Heart right ventricle (tissue), 16 donors: ENCODE results near the gene CT55. TPM values are rescaled to one million over a fixed set of nuclear protein-coding genes. Genes with fewer than 3 reads are reported as not detected.

Experiments used
- ATAC-seq, 8 donors: fragments of 200-7000 bp; cut with Tn5 transposase; one replicate each; pipeline ENCODE4 v1.9.1; 2020; ENCODE audit warnings: mild to moderate bottlenecking in 8 of 8, moderate library complexity in 8 of 8, moderate number of reproducible peaks in 1 of 8
- DNase-seq, 2 donors: peaks; one replicate each; pipeline ENCODE4 v3.0.0-alpha.2; 2020
- H3K27ac ChIP-seq, 10 donors: fragments of 200-600 bp; sonication (generic) in 2 of 10; one replicate each; pipeline versions ENCODE4 v1.5.0 to v1.8.0; 2020 to 2022; ENCODE audit warnings: mild to moderate bottlenecking in 3 of 10
- H3K27me3 ChIP-seq, 7 donors: fragments of 200-600 bp; one replicate each; pipeline ENCODE4 v1.8.0; 2021 to 2022; ENCODE audit warnings: mild to moderate bottlenecking in 2 of 7
- H3K36me3 ChIP-seq, 9 donors: fragments of 200-600 bp; sonication (generic) in 1 of 9; one replicate each; pipeline versions ENCODE4 v1.5.0 to v1.8.0; 2020 to 2022; ENCODE audit warnings: mild to moderate bottlenecking in 2 of 9
- H3K4me1 ChIP-seq, 9 donors: fragments of 200-600 bp; sonication (generic) in 1 of 9; one replicate each; pipeline versions ENCODE4 v1.5.0 to v1.8.0; 2020 to 2022; ENCODE audit warnings: mild to moderate bottlenecking in 4 of 9
- H3K4me3 ChIP-seq, 10 donors: fragments of 200-600 bp; sonication (generic) in 2 of 10; one replicate each; pipeline versions ENCODE4 v1.5.0 to v1.8.0; 2020 to 2022; ENCODE audit warnings: mild to moderate bottlenecking in 7 of 10, moderate library complexity in 2 of 10
- H3K9me3 ChIP-seq, 11 donors: fragments of 200-600 bp in 10 of 11; sonication (generic) in 2 of 11; one replicate each; pipeline versions ENCODE4 v1.5.0 to v1.8.0; 2013 to 2022; ENCODE audit warnings: mild to moderate bottlenecking in 2 of 11, control low read depth in 1 of 11, moderate library complexity in 1 of 11
- CTCF ChIP-seq, 9 donors: fragments of 200-600 bp; sonication (generic) in 2 of 9; IDR thresholded peaks; one replicate each; pipeline versions ENCODE4 v1.5.0 to v1.8.0; 2021 to 2022; ENCODE audit warnings: antibody characterized with exemption in 9 of 9, mild to moderate bottlenecking in 5 of 9, moderate library complexity in 1 of 9
- WGBS, 2 donors: extraction: QIAGEN DNeasy Blood & Tissue Kit; methylation state at CpG; one replicate each; pipeline ENCODE4 v1.1.7; 2013; ENCODE audit warnings: inconsistent platforms in 1 of 2; 5-methylcytosine and 5-hydroxymethylcytosine counted together
- intact Hi-C, 10 donors: fragments of 100-400 bp; cut with DNase I; formaldehyde crosslinking; loops; one replicate each; pipeline versions ENCODE4 v1.11.1 to v1.14.2; 2022
- polyA plus RNA-seq, 2 donors: library from polyadenylated mRNA; stranded (reverse); fragments of 200-250 nt; gene quantifications; one replicate each; pipeline ENCODE4 v1.2.3, GENCODE V29; 2013
- total RNA-seq, 10 donors: library from RNA; stranded (reverse); fragmentation: NEBNext Ultra II Directional in 3 of 10; extraction: Animal tissue kit (Norgen Biotek cat#: 25700) in 3 of 10; gene quantifications; one replicate each; pipeline versions ENCODE4 v1.2.1 to v1.2.4, GENCODE V29; 2021 to 2023
- donor health status: Arrhythmogenic right ventricular cardiomyopathy.
- donor health status: ischemic (EF 13 %, LVEDD 7.1; RV severe dilation, severe dysfunction).
- donor health status: healthy with polysubstance abuse.
- donor health status: DM: no; HTN: yes; CAD: no.
- donor health status: DM: no; HTN: no; CAD: no.
- donor health status: ischemic (EF 25% LVEDD 6.9; RV normal size, moderate dysfunction).
- donor health status: ischemic (EF 25% LVEDD 5.7; RV mildly dilated, moderate dysfunction).
- donor health status: healthy.
- donor health status: DM: yes; HTN: yes; CAD: no.
- donor health status: Ischemic cardiomyopathy.
- donor health status: ischemic (EF 35%, LVEDD 5.7; RV mildly dilated, moderate dysfunction).
- donor health status: nonischemic (EF 11% LVEDD 7.7; RV severe dilation, severe dysfunction).
- donor health status: DM: yes; HTN: yes; CAD: no.
- donor health status: PGD.
- donor health status: ischemic (EF 29% LVEDD 5.4; RV normal size, mild dysfunction).
- donor health status: nonischemic (EF 23%, LVEDD 6.1; RV moderate dilation, normal function).

Gene CT55
- total and polyA plus RNA-seq, 12 donors = not detected

DNA sequence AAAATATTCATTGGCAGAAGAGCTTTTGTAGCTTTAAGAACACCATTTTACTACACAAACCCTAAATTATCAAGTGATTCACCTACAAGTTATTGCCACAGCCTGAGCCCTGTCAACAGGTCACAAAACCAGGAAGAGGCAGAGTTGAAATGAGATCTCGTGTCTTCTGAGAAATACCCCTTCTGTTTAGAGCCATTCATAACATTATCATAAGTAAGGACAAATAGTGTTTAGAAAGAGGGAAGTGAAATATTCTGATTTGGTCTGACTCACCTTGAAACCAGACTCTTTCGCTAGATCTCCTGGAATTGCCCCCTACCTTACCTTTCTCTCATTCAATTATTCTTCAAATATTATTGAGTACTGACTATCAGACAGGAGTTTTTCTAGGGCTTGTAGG lies 56.8 kb downstream of the CT55 start:
- no peaks in the 10 kb centered on the region for H3K36me3 ChIP-seq
- no peak for DNase-seq
- no peak overlapping the region for H3K4me3 ChIP-seq
- H3K27me3 ChIP-seq = peaks cover 0 to 32% (median 0%) of the 10 kb centered on the region in 7 donors
- ATAC-seq = no peak
- TF ChIP-seq CTCF (IDR thresholded peaks at IDR 0.05) = no peak
- H3K27ac ChIP-seq = no peak overlapping the region
- 61 to 71% methylated on average over 2 of the region's 2 CpGs for WGBS, 2 donors
- intact Hi-C loops = no loop called here
- no peaks in the 10 kb centered on the region for H3K9me3 ChIP-seq
- H3K4me1 ChIP-seq = no peaks in the 10 kb centered on the region

GRCh38 chrX:135112743-135113142 lies 58.5 kb downstream of the CT55 start:
- Histone ChIP-seq H3K4me3 (no peak overlapping the region), H3K27me3 (peaks cover 0 to 37% (median 0%) of the 10 kb centered on the region in 7 donors), H3K4me1 (no peaks in the 10 kb centered on the region), H3K9me3 (no peaks in the 10 kb centered on the region), H3K36me3 (no peaks in the 10 kb centered on the region), H3K27ac (no peak overlapping the region)
- WGBS, 2 donors = 86 to 100% methylated on average over 1 of the region's 1 CpG
- ATAC-seq (peak in 1 of 8 donors; percentile 41), DNase-seq (no peak)
- TF ChIP-seq CTCF (IDR thresholded peaks at IDR 0.05) = no peak
- intact Hi-C loops = no loop called here

GRCh38 chrX:135112096-135112729 lies 59.0 kb downstream of the CT55 start:
- H3K9me3 ChIP-seq = no peaks in the 10 kb centered on the region
- H3K4me3 ChIP-seq = no peak overlapping the region
- intact Hi-C loops = no loop called here
- H3K36me3 ChIP-seq = no peaks in the 10 kb centered on the region
- 28 to 30% methylated on average over 5 of the region's 5 CpGs for WGBS, 2 donors
- ATAC-seq = no peak
- H3K27me3 ChIP-seq = peaks cover 0 to 37% (median 0%) of the 10 kb centered on the region in 7 donors
- H3K4me1 ChIP-seq = no peaks in the 10 kb centered on the region
- H3K27ac ChIP-seq = no peak overlapping the region
- TF ChIP-seq CTCF (IDR thresholded peaks at IDR 0.05) = peak; percentile 12 to 71 (median 53)
- DNase-seq = no peak

DNA sequence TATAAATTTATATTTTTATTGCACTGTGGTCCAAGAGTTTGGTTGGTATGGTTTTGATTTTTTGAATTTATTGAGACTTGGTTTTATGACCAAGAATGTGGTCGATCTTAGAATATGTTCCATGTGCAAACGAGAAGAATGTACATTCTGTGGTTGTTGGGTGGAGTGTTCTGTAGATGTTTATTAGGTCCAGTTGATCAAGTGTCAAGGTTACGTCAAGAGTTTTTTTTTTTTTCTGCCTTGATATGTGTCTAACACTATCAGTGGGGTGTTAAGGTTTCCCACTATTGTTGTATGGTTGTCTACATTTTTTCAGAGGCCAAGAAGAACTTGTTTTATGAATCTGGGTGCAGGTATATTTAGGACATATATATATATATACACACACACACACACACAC lies 61.6 kb downstream of the CT55 start:
- peaks cover 0 to 50% (median 0%) of the 10 kb centered on the region in 7 donors for H3K27me3 ChIP-seq
- ATAC-seq = no peak
- H3K27ac ChIP-seq = no peak overlapping the region
- H3K36me3 ChIP-seq = no peaks in the 10 kb centered on the region
- no peak for TF ChIP-seq CTCF (IDR thresholded peaks at IDR 0.05)
- WGBS, 2 donors = 85 to 89% methylated on average over 3 of the region's 3 CpGs
- H3K9me3 ChIP-seq = no peaks in the 10 kb centered on the region
- intact Hi-C loops = no loop called here
- DNase-seq = no peak
- H3K4me1 ChIP-seq = no peaks in the 10 kb centered on the region
- no peak overlapping the region for H3K4me3 ChIP-seq

Other genes with a start within 250 kb of the CT55 start
- 1 to 10 TPM; 3.7 to 7.4 (median 6.4) TPM for gene SMIM10, start 180.4 kb downstream of the CT55 start, total RNA-seq
- 10 to 100 TPM in 1 of 2 donors, 1 to 10 TPM in 1; 6.8 to 15.0 TPM for gene SMIM10, start 180.4 kb downstream of the CT55 start, polyA plus RNA-seq
- gene RTL8B, start 148.9 kb downstream of the CT55 start, total RNA-seq = 10 to 100 TPM; 11.7 to 19.7 (median 14.9) TPM
- gene RTL8B, start 148.9 kb downstream of the CT55 start, polyA plus RNA-seq = 10 to 100 TPM; 14.7 to 23.6 TPM
- gene RTL8C, start 139.0 kb downstream of the CT55 start, total RNA-seq = 100 to 1,000 TPM; 289 to 354 (median 298) TPM
- gene RTL8C, start 139.0 kb downstream of the CT55 start, polyA plus RNA-seq = 100 to 1,000 TPM; 388 to 485 TPM
- 10 to 100 TPM; 22.1 to 44.0 (median 28.8) TPM for gene RTL8A, start 119.3 kb downstream of the CT55 start, total RNA-seq
- 100 to 1,000 TPM; 105 to 108 TPM for gene RTL8A, start 119.3 kb downstream of the CT55 start, polyA plus RNA-seq
- 1 to 10 TPM; 1.8 to 4.0 (median 3.0) TPM for gene SMIM10L2B, start 72.7 kb downstream of the CT55 start, total RNA-seq
- gene SMIM10L2B, start 72.7 kb downstream of the CT55 start, polyA plus RNA-seq = 1 to 10 TPM; 1.2 to 2.1 TPM
- gene ETDB, start 50.9 kb downstream of the CT55 start, total RNA-seq = not detected
- gene ETDB, start 50.9 kb downstream of the CT55 start, polyA plus RNA-seq = not detected
- not detected for gene ETDA, start 80.7 kb upstream of the CT55 start, total RNA-seq
- not detected for gene ETDA, start 80.7 kb upstream of the CT55 start, polyA plus RNA-seq
- gene ETDC, start 138.1 kb upstream of the CT55 start, total RNA-seq = not detected
- not detected for gene ETDC, start 138.1 kb upstream of the CT55 start, polyA plus RNA-seq
- gene ZNF75D, start 172.7 kb upstream of the CT55 start, total RNA-seq = 1 to 10 TPM; 2.7 to 6.9 (median 3.4) TPM
- 1 to 10 TPM; 3.6 to 7.8 TPM for gene ZNF75D, start 172.7 kb upstream of the CT55 start, polyA plus RNA-seq
- gene ZNF449, start 173.4 kb upstream of the CT55 start, total RNA-seq = 1 to 10 TPM; 3.6 to 6.4 (median 5.2) TPM
- 1 to 10 TPM; 1.7 to 7.5 TPM for gene ZNF449, start 173.4 kb upstream of the CT55 start, polyA plus RNA-seq